ENCODE measurements around the gene SLC6A18. TPM values are rescaled to one million over a fixed set of nuclear protein-coding genes. Genes with fewer than 3 reads are reported as not detected.

SLC6A18 gene
- total RNA-seq, 1 experiment from 2014 or later: not detected

DNA sequence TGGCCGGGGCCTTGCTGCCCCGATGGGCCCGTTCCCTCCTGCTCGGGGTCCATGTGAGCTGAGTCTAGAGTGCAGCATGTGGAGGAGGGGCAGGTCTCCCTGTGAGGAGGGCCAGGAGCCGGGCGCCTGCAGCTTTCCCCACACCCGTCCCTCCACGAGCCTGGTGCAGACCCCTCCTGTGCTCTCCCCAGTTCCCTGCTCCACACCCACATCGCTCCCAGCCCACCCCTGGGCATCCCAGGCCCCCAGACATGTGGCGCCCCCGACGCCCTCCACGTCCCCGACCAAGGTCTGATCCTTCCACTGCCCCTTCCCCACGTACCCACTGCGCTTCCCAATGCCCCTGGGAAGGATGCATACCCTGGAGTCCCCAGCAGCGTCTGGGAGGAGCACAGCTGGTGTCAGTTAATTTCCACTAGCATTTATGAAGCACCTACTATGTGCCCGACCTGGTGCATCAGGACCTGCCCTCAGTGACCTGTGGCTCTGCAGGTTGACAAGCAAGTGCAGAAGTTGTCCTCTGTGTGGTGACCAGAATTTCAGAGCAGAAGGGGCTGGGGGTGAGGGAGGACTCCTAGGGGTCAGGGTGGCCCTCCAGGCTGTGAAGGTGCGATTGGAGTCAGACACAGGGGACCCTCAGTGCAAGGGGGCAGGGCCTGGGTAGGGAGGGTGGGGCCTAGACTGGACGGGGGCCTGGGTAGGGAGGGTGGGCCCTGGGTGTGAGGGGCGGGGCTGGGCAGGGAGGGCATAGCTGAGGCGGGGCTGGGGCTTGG, 10.8 kb upstream of the SLC6A18 start:
- intact Hi-C loops (cut with micrococcal nuclease; ENCODE audit: unreplicated experiment) (no loop called here), in situ Hi-C loops (cut with HindIII; ENCODE audit: low pct_unique_long_range_greater_than_20kb, low sequenced_read_pairs) (no loop called here)
- CTCF ChIA-PET: no interaction called here
- no peak for DNase-seq (ENCODE audit: low read depth, low spot score)
- H3K27me3 ChIP-seq (ENCODE audit: control insufficient read depth, insufficient read depth, low read length): no peaks in the 10 kb centered on the region
- no peak overlapping the region for H3K4me3 ChIP-seq (ENCODE audit: low read depth in 2 of 2, low read length in 2 of 2)
- H3K9me3 ChIP-seq (ENCODE audit: control insufficient read depth, insufficient read depth, low read depth, low read length): no peaks in the 10 kb centered on the region
- no peak overlapping the region for H3K27ac ChIP-seq (ENCODE audit: low read length)
- no peak for ATAC-seq
- no TSS peak for BruUV-seq (replicated peaks)
- no peaks in the 10 kb centered on the region for H3K4me1 ChIP-seq (ENCODE audit: control insufficient read depth, insufficient read depth, low read length)
- TF ChIP-seq, protein P1, sequence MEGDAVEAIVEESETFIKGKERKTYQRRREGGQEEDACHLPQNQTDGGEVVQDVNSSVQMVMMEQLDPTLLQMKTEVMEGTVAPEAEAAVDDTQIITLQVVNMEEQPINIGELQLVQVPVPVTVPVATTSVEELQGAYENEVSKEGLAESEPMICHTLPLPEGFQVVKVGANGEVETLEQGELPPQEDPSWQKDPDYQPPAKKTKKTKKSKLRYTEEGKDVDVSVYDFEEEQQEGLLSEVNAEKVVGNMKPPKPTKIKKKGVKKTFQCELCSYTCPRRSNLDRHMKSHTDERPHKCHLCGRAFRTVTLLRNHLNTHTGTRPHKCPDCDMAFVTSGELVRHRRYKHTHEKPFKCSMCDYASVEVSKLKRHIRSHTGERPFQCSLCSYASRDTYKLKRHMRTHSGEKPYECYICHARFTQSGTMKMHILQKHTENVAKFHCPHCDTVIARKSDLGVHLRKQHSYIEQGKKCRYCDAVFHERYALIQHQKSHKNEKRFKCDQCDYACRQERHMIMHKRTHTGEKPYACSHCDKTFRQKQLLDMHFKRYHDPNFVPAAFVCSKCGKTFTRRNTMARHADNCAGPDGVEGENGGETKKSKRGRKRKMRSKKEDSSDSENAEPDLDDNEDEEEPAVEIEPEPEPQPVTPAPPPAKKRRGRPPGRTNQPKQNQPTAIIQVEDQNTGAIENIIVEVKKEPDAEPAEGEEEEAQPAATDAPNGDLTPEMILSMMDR (IDR thresholded peaks at IDR 0.05): no peak
- TF ChIP-seq, protein P2, sequence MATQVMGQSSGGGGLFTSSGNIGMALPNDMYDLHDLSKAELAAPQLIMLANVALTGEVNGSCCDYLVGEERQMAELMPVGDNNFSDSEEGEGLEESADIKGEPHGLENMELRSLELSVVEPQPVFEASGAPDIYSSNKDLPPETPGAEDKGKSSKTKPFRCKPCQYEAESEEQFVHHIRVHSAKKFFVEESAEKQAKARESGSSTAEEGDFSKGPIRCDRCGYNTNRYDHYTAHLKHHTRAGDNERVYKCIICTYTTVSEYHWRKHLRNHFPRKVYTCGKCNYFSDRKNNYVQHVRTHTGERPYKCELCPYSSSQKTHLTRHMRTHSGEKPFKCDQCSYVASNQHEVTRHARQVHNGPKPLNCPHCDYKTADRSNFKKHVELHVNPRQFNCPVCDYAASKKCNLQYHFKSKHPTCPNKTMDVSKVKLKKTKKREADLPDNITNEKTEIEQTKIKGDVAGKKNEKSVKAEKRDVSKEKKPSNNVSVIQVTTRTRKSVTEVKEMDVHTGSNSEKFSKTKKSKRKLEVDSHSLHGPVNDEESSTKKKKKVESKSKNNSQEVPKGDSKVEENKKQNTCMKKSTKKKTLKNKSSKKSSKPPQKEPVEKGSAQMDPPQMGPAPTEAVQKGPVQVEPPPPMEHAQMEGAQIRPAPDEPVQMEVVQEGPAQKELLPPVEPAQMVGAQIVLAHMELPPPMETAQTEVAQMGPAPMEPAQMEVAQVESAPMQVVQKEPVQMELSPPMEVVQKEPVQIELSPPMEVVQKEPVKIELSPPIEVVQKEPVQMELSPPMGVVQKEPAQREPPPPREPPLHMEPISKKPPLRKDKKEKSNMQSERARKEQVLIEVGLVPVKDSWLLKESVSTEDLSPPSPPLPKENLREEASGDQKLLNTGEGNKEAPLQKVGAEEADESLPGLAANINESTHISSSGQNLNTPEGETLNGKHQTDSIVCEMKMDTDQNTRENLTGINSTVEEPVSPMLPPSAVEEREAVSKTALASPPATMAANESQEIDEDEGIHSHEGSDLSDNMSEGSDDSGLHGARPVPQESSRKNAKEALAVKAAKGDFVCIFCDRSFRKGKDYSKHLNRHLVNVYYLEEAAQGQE (IDR thresholded peaks at IDR 0.05; ENCODE audit: insufficient read depth in 1 of 2, low read depth in 2 of 2, low read length in 1 of 2): no peak
- no peak for TF ChIP-seq POLR2AphosphoS5 (IDR thresholded peaks at IDR 0.05; ENCODE audit: low read depth, low read length)
- TF ChIP-seq SIN3A (IDR thresholded peaks at IDR 0.05; ENCODE audit: borderline replicate concordance, insufficient read depth, low read depth, low read length): no peak
- no peak for TF ChIP-seq TCF7L2 (IDR thresholded peaks at IDR 0.05; ENCODE audit: low read depth, low read length)
- no peaks in the 10 kb centered on the region for H3K36me3 ChIP-seq (ENCODE audit: control insufficient read depth, insufficient read depth, low read length)
- POLR2A ChIA-PET: no interaction called here

DNA sequence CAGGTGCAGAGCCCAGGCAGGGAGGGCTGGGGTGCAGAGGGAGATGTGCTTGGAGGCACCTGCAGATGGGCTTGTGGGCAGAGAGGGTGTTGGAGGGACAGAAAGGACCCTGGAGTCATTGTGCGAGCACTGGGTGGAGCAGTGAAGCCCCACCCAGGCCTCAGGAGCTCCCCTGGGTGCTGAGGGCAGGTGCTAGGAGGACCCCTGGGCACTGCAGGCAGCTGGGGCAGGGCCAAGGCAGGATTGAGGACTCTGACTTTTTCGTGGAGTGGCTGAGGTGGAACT, 10.3 kb upstream of the SLC6A18 start:
- H3K9me3 ChIP-seq (ENCODE audit: control insufficient read depth, insufficient read depth, low read depth, low read length): no peaks in the 10 kb centered on the region
- H3K4me3 ChIP-seq (ENCODE audit: low read depth in 2 of 2, low read length in 2 of 2): no peak overlapping the region
- in situ Hi-C loops (cut with HindIII; ENCODE audit: low pct_unique_long_range_greater_than_20kb, low sequenced_read_pairs) (no loop called here), intact Hi-C loops (cut with micrococcal nuclease; ENCODE audit: unreplicated experiment) (no loop called here)
- ChIA-PET POLR2A (no interaction called here), CTCF (no interaction called here)
- no TSS peak for BruUV-seq (replicated peaks)
- no peaks in the 10 kb centered on the region for H3K27me3 ChIP-seq (ENCODE audit: control insufficient read depth, insufficient read depth, low read length)
- DNase-seq (ENCODE audit: low read depth, low spot score) (no peak), ATAC-seq (no peak)
- TF ChIP-seq POLR2AphosphoS5 (IDR thresholded peaks at IDR 0.05; ENCODE audit: low read depth, low read length): no peak
- no peak for TF ChIP-seq TCF7L2 (IDR thresholded peaks at IDR 0.05; ENCODE audit: low read depth, low read length)
- H3K27ac ChIP-seq (ENCODE audit: low read length): no peak overlapping the region
- no peaks in the 10 kb centered on the region for H3K4me1 ChIP-seq (ENCODE audit: control insufficient read depth, insufficient read depth, low read length)
- no peaks in the 10 kb centered on the region for H3K36me3 ChIP-seq (ENCODE audit: control insufficient read depth, insufficient read depth, low read length)

DNA sequence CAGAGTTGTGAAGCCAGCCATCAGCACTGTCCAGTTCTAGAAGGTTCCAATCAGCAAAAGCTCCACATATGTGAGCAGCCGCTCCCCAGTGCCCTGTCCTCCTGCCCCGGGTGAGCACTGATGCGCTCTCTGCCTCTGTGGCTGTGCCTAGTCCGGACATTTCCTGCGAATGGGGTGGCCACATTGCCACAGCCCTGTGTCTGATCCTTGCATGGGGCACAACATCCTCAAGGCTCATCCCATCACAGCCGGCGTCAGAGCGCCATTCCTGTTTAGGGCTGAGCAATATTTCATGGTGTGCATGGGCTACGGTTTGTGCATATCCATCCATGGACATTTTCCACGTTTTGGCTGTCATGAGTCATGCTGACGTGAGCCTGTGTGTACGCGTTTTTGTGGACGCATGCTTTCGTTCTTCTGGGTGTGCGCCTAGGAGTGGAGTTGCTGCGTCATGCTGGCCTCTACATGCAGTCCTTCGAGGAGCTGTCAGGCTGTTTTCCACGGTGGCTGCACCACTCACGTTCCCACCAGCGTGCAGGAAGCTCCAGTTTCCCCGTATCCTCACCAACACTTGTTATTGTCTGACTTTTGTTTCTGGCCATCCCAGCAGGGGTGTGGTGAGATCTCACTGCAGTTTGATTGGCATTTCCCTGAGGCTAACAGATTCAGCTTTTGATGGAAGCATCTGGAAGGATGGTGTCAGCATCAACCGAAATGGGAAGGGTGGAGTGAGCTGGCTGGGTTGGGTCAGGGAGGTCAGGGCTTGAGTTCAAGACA, 9.7 kb upstream of the SLC6A18 start:
- TF ChIP-seq, protein P2 (IDR thresholded peaks at IDR 0.05; ENCODE audit: insufficient read depth in 1 of 2, low read depth in 2 of 2, low read length in 1 of 2): no peak
- TF ChIP-seq, protein P1 (IDR thresholded peaks at IDR 0.05): no peak
- TF ChIP-seq SIN3A (IDR thresholded peaks at IDR 0.05; ENCODE audit: borderline replicate concordance, insufficient read depth, low read depth, low read length) (no peak), POLR2AphosphoS5 (IDR thresholded peaks at IDR 0.05; ENCODE audit: low read depth, low read length) (no peak), TCF7L2 (IDR thresholded peaks at IDR 0.05; ENCODE audit: low read depth, low read length) (no peak)
- ATAC-seq (no peak), DNase-seq (ENCODE audit: low read depth, low spot score) (no peak)
- ChIA-PET POLR2A (no interaction called here), CTCF (no interaction called here)
- Histone ChIP-seq H3K36me3 (ENCODE audit: control insufficient read depth, insufficient read depth, low read length) (no peaks in the 10 kb centered on the region), H3K27me3 (ENCODE audit: control insufficient read depth, insufficient read depth, low read length) (no peaks in the 10 kb centered on the region), H3K4me1 (ENCODE audit: control insufficient read depth, insufficient read depth, low read length) (no peaks in the 10 kb centered on the region), H3K9me3 (ENCODE audit: control insufficient read depth, insufficient read depth, low read depth, low read length) (no peaks in the 10 kb centered on the region), H3K4me3 (ENCODE audit: low read depth in 2 of 2, low read length in 2 of 2) (no peak overlapping the region), H3K27ac (ENCODE audit: low read length) (no peak overlapping the region)
- BruUV-seq (replicated peaks): no TSS peak
- intact Hi-C loops (cut with micrococcal nuclease; ENCODE audit: unreplicated experiment) (no loop called here), in situ Hi-C loops (cut with HindIII; ENCODE audit: low pct_unique_long_range_greater_than_20kb, low sequenced_read_pairs) (no loop called here)

All from Panc1 (cell line).